Measurements from ENCODE around the gene NACC1. TPM values are rescaled to one million over a fixed set of nuclear protein-coding genes. Genes with fewer than 3 reads are reported as not detected.

NACC1 gene
- total and polyA plus RNA-seq, 2 of the 13 experiments (the other 11 are each of a cell fraction or from before 2014, with no cell fraction given) = 31.8 to 42.3 TPM

DNA sequence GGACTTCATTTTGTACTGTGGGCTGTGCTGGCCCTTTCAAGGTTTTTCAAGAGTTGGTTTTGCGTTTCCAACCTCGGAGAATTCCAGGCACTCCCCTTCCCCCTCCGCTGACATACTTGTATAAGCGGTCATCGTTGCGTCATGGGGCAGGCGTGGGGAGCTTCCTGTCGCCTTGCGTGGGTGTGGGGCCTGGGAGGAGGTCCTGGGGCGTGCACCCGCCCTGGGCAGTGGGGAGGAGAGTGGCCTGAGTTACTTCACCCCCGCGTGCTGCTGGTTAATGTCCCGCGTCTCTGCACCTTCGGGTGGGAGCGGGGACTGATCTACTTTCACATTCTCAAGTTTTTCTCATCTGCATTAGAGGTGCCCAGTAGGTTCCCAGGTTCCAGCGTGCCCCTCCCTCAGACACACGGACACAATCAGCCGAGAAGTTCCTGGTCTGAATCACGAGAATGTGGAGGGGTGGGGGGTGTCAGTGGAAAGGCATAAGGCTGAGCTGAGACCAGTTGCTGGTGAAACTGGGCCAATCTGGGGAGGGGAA is 36.2 kb downstream of the NACC1 start (continued):
- TF ChIP-seq CBX5 (CRISPR knock-in tag; IDR thresholded peaks at IDR 0.05; ENCODE audit: borderline replicate concordance) = peak; percentile 66; the same call in 1 of the 2 replicates
- TF ChIP-seq ZNF234 (CRISPR knock-in tag; conservative IDR thresholded peaks at IDR 0.05) = no peak
- no peak for TF ChIP-seq CCAR2 (optimal IDR thresholded peaks at IDR 0.05; ENCODE audit: low read depth, low read length)
- no peak for TF ChIP-seq GABPA (IDR thresholded peaks at IDR 0.05; ENCODE audit: low read depth, low read length)
- TF ChIP-seq GABPA (CRISPR knock-in tag; IDR thresholded peaks at IDR 0.05; ENCODE audit: low read depth) = peak; percentile 39; the same call in 1 of the 2 replicates
- peak; percentile 64 for TF ChIP-seq MED1 (CRISPR knock-in tag; IDR thresholded peaks at IDR 0.05)
- TF ChIP-seq, protein P1, sequence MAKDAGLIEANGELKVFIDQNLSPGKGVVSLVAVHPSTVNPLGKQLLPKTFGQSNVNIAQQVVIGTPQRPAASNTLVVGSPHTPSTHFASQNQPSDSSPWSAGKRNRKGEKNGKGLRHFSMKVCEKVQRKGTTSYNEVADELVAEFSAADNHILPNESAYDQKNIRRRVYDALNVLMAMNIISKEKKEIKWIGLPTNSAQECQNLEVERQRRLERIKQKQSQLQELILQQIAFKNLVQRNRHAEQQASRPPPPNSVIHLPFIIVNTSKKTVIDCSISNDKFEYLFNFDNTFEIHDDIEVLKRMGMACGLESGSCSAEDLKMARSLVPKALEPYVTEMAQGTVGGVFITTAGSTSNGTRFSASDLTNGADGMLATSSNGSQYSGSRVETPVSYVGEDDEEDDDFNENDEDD (CRISPR knock-in tag; IDR thresholded peaks at IDR 0.05; ENCODE audit: borderline replicate concordance) = 0 out of 2 replicates have a peak, but pooled peaks have one; percentile 12
- TF ChIP-seq SIN3B (IDR thresholded peaks at IDR 0.05; ENCODE audit: low read length) = no peak
- TF ChIP-seq THAP11 (CRISPR knock-in tag; IDR thresholded peaks at IDR 0.05) = no peak; the same call in 1 of the 2 replicates
- peak; percentile 31; the same call in 1 of the 2 replicates for TF ChIP-seq ZFX (CRISPR knock-in tag; IDR thresholded peaks at IDR 0.05; ENCODE audit: low read depth)
- no peak for TF ChIP-seq IRX3 (CRISPR knock-in tag; IDR thresholded peaks at IDR 0.05; ENCODE audit: borderline replicate concordance, low read depth)
- TF ChIP-seq ZNF121 (CRISPR knock-in tag; IDR thresholded peaks at IDR 0.05) = 0 out of 2 replicates have a peak, but pooled peaks have one; percentile 14
- 0 out of 2 replicates have a peak, but pooled peaks have one; percentile 31 for TF ChIP-seq KLF6 (CRISPR knock-in tag; IDR thresholded peaks at IDR 0.05)
- TF ChIP-seq ZNF414 (CRISPR knock-in tag; IDR thresholded peaks at IDR 0.05) = no peak
- TF ChIP-seq, protein P2, sequence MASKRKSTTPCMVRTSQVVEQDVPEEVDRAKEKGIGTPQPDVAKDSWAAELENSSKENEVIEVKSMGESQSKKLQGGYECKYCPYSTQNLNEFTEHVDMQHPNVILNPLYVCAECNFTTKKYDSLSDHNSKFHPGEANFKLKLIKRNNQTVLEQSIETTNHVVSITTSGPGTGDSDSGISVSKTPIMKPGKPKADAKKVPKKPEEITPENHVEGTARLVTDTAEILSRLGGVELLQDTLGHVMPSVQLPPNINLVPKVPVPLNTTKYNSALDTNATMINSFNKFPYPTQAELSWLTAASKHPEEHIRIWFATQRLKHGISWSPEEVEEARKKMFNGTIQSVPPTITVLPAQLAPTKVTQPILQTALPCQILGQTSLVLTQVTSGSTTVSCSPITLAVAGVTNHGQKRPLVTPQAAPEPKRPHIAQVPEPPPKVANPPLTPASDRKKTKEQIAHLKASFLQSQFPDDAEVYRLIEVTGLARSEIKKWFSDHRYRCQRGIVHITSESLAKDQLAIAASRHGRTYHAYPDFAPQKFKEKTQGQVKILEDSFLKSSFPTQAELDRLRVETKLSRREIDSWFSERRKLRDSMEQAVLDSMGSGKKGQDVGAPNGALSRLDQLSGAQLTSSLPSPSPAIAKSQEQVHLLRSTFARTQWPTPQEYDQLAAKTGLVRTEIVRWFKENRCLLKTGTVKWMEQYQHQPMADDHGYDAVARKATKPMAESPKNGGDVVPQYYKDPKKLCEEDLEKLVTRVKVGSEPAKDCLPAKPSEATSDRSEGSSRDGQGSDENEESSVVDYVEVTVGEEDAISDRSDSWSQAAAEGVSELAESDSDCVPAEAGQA (IDR thresholded peaks at IDR 0.05; ENCODE audit: low read depth) = peak; percentile 64; the same call in 1 of the 2 replicates
- TF ChIP-seq, protein P2 (CRISPR knock-in tag; IDR thresholded peaks at IDR 0.05; ENCODE audit: borderline replicate concordance) = no peak
- no peak for TF ChIP-seq ELF3 (CRISPR knock-in tag; IDR thresholded peaks at IDR 0.05)
- TF ChIP-seq DZIP1 (CRISPR knock-in tag; IDR thresholded peaks at IDR 0.05) = no peak
- TF ChIP-seq ZNF709 (CRISPR knock-in tag; IDR thresholded peaks at IDR 0.05) = no peak
- no peak for TF ChIP-seq EEA1 (CRISPR knock-in tag; IDR thresholded peaks at IDR 0.05; ENCODE audit: borderline replicate concordance)
- no peak for TF ChIP-seq KDM6A (CRISPR knock-in tag; IDR thresholded peaks at IDR 0.05; ENCODE audit: low read depth)
- peak; percentile 88 for TF ChIP-seq CEBPG (CRISPR knock-in tag; IDR thresholded peaks at IDR 0.05)

Measured in HepG2 (cell line).